NCI-H2029 (cell line): Measurements from ENCODE around the gene VAT1L.
A peak's percentile ranks its signal among the peaks of the same experiment; 100 is the strongest.
"Not testable (repeated sequence)": the region's sequence is repeated elsewhere in the genome, so short reads cannot be mapped to it uniquely, and the experiment has no call there.

Source experiments
- DNase-seq: peaks from one replicate; lab custom pipeline; 2025; lab: John Stamatoyannopoulos, UW

Gene VAT1L

DNA sequence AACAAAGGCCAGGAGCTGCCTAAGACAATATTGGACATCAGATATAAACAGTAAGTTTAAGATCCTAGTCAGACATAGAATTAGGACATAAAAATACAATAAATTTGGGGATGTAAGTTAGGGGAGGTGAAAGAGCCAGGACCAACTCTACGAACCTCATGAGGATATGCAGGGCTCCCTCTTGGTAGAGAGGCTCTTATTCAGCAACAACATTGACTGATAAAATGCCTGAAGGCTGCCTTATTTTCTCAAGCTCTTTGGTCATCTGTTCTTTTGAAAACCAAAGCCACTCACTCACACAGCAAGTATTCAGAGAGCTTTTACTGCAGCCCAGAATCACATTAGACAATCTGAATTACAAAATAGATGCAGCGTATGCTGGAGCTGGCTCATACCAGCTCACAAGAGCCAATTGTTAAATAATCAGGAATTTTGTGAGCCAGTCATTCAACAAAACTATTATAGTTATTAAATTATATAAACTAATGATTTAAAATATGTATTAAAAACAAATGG, 125.4 kb downstream of the VAT1L start:
- no peak for DNase-seq

DNA sequence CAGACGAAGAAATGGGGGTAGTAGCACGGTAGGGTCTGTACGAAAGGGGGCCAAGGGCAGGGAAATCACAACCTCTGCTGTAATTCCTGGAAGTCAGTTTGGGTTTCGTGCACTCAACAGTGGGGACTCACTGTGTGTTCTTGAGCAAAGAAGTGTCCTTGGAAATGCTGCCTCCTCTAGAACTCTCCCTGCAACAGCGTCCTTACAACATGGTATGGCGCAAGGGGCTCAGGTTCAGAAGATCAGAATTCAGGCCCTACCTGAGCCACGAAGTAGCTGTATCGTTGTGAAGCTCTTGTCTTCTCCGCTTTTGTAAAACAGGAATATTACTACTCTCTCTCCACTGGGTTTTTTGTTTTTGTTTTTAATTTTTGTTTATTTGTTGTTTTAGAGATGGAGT, 127.7 kb downstream of the VAT1L start:
- no peak for DNase-seq

DNA sequence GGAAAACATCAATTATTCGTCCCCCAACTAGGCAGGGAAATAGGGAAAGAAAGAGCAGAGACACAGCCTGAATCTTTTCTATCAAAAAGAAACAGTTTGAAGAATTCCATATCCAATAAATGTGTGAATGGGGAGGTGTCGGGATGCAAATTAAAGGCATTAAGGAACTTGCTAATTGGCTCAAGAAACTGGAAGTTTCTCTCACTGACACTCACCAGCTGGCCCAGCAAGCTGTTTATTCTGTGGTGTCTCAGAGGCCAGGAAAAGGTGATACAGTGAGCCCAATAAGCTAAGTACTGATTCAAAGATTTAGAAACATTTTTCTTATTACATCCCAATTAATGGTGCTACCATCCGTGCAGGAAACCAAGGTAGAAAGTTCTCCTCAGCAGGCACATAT, 129.6 kb downstream of the VAT1L start:
- DNase-seq = no peak

DNA sequence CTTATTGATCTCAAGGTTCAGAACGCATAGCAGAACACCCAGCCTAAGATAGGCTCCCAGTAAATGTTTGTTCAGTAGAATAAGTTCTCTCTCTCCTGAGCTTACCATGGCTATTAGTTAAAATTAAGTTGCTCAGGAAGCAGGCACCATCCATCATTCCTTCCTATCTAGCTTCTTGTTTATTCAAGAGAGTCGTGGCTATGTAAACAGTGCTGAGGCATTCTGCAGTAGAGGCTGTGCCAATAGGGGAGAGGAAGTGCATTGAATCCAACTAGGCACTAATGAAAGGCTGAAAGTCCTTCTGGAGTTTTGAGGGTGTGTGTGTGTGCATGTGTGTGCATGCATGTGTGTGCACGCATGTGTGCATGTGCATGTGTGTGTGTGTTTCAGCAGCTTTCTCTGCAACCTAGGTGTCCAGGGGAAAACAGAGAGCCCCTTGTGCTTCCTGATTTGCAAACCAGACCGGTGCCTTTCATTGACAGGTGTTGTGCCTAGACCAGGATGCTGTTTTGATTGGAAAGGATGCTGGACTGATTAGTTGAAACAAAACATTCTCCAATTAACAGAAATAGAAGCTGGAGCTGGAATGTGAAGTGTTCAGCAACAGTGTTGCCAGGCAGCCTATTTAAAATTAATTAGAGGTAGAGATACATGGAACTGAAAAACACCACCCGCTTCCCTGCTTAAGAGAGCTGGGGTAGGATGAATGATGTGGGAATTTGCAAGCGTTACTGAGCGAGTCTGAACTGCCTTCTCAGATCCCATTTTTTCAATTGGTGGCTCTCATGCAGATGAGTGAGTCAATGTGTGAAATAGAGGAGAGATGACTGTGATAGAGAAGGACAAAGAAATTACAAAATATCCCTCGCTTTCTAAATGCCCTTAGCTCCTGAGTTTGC, 130.7 kb downstream of the VAT1L start:
- peak; percentile 11 for DNase-seq

DNA sequence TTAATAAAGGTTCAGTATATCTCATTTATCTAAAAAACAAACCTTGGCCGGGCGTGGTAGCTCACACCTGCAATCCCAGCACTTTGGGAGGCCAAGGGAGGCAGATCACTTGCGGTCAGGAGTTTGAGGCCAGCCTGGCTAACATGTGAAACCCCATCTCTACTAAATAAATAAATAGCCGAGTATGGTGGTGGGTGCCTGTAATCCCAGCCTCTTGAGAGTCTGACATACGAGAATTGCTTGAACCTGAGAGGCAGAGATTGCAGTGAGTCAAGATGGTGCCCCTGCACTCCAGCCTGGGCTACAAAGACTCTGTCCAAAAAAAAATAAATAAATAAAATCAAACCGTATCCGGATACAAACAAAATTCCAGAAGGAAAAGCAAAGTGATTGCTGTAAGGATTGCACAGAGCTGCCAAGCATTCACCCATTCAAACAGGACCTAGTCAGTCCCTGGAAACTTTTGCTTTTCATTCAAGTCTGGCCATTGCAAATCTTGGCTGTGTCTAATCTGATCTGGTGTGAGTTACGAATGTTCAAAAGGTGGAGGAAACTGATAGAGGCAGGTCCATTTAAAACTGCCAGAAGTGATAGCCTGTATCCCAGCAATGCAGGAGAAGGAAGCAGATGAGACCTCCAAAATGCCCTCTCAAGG, 131.5 kb downstream of the VAT1L start:
- no peak for DNase-seq

DNA sequence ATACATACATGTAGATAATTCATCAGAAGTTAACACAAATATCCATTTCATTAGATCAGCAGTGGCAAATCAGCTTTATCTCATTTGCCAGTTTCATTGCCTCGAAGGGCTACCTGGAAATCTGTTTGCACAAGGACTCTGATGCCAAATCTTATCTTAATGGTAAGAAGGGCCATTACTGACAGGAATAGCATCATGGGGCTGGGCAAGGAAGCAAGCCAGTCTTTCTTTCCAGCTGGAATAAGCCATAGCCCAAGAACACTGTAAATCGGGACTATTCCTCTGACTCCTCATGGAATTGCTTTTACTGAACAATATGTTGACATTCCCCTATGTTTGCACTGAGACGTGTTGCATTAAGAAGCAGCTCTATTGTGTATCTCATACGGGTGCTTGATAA, 132.6 kb downstream of the VAT1L start:
- no peak for DNase-seq

DNA sequence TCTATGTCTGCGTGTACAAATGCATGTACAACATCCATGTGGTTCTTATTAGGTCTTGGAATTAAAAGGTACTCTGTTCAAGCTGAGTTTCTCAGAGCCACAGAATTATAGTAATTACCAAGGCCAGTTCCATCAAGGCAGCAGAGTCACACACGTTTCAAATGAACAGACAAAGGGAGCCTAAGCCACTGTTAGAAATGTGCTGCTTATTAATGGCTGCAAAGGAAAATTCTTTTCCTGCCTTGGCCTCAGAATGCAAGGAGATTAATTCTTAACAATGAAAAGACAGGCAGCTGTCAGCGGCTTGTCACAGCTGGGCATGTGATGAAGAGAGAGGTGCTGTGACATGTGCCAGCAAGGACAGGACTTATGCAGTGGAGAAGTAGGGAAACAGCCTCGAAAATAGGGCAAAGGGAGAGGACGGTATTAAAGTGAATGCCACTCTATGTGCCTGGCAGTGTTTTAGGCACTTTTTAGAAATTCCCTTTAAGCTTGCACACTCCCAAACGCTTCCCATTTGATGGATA, 133.9 kb downstream of the VAT1L start:
- no peak for DNase-seq

DNA sequence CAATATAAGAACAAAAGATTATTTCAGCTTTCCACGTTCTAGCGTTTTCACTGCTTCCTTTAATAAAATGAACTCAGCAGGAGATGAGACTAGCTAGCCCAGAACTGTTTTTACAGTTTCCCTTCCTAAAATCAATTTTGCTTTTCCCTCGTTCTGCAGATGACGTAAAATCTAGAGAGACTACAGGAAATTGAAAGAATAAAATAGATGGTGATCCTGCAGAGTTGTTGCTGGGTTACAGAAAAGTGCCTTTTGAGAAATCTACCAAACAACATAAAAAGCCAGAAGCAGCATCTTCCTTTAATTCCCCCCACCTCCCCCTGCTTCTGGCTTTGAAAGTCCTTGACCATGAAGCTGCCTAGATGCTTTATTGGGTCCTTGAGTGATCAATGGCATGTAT, 137.2 kb downstream of the VAT1L start:
- DNase-seq = no peak

DNA sequence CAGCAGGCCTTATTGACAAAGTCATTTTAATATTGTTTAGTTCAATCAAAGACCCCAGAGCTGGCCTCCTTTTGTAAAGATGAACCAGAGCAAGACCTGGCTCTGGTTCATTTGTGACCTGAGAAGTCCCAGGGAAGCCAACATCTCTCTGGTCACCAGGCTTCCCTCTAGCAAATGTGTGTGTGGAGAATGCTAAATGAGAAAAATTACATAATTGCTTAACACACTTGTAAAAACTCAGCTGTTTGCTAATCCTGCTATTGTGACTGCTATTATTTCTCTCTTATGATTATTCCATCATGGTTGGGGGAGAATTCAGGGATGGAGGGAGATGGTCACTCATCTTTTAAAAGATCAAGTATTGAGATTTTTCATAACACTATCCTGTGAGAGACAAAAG, 139.7 kb downstream of the VAT1L start:
- no peak for DNase-seq

DNA sequence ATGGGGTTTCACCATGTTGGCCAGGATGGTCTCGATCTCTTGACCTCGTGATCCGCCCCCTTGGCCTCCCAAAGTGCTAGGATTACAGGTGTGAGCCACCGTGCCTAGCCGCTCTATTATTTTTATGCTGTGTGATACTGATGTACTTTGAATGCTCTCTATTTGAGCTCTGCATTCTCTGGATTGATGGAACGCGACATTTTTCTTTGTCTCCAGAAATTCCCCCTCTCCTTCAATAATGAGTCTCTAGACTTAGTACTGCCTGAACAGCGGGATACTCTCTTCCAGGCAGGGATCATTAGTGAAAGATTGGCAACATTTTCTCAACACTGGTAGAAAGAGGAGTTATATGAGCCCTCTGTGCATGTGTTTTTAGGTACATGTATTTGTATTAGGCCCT, 140.6 kb downstream of the VAT1L start:
- DNase-seq = no peak

DNA sequence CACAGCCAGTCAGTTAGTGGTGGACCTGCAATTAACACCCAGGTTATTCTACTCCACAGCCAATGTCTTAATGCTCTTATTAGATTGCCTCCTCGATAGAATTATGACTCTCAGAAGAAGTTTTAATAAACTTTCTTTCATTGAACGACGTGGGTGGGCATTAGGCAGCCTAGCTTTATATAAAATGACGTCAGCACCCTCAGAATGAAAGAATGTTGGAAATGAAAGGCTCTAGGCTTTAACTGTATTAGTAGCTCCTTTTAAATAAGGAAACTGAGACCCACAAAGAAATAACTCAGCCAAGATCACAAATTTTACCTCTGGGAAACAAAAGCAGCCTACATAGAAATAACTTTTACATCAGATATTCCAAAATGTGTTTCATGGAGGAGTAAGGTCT, 142.7 kb downstream of the VAT1L start:
- DNase-seq = no peak

DNA sequence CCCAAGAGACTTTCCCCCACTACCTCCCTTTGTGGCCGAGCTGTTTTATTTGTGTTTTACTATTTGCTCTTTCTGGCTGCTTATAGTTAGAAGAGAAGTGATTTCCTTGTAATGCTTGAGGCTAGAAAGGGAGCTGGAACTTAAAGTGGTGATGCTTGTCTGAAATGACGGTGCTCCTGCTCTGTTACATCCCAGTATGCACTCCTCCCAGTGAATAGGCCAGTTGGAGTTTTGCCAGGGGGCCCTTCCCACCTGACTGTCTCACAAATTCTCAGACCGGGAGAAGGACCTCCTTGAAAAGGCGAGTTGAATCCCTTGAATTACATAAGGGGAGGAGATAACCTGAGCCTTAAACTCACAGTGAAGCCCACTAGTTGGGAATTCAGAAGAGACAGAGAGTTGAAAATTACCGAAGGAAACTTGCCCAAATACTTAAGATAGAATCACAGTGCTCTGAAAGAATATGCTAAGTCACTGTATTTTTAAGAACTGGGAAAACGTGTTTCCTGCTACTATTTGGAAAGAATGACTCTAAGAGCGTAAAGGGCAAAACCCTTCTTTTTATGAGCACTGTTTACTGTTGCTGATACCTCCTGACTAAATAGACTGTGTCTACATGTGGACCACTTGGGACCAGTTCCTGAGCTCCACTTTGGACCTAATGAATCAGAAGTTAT, 149.2 kb downstream of the VAT1L start:
- DNase-seq = no peak

DNA sequence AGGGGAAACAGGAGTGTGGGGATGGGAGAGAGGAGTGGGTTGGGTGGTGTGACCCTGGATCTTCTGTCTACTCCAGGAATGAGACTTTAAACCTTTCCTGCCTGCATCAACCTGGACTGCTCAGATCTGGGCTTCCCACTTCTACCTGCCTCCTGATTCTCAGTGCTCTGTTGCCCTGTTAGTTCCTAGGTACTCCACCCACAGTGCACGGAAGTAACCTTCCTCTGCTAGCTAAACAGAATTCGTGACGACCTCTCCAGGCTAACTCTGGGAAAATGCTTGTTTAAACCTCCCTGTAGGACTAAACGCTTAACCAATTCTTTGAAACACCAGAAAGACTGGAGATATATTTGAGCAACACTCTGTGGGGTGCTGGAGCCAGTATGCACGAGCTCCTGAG, 150.5 kb downstream of the VAT1L start:
- DNase-seq = no peak

DNA sequence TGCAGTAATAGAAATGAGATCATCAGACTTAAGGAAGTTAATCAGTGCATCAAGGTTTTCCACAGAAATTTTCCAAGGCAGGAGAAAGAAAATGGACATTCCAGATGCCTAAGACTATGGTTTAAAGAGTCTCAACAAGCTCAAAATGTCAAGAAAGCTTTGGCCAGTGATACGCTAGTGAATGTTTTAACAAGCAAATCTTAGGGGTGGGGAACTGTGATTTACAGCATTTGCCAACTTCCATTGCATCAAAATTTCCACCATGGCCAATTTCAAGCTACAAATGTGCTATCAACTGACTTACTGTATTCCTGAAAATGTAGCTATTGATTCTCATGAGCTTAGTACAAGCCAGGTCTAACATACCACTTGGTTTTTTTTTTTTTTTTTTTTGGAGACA, 151.6 kb downstream of the VAT1L start:
- no peak for DNase-seq

DNA sequence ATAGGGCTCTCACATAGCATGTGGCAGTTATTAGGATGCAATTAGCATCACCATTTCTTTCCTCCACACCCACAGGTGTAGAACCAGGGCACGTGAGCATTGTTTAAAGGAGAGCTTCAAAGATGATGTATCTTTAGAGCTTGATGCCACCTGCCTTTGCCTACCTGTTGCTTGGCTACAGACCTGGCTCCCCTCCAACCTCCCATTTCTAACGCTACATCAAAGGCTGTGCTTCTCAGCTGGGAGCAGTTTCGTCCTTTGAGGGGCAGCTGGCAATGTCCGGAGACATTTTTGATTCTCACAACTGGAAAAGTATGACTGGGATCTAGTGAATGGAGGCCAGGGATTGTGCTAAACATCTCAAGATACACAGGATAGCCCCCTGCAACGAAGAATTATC, 155.4 kb downstream of the VAT1L start:
- DNase-seq = peak; percentile 71

DNA sequence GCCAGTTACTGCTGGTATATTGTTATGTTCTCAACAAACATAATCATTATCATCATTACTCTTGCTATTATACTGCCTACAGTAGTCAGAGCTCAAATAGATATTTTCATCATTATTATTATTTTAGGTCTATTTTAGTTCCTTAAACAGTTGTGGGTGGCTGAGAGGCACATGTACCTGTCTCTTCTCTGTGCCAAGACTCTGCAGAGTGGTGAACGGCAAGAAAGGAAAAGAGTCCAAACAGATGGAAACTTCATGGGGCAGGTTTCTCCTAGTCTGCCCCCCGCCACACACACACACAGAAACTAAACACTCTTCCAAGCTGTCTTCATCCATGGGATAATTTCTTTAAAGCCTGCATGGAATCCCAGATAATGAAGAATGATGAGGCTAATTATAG, 156.3 kb downstream of the VAT1L start:
- DNase-seq = no peak

DNA sequence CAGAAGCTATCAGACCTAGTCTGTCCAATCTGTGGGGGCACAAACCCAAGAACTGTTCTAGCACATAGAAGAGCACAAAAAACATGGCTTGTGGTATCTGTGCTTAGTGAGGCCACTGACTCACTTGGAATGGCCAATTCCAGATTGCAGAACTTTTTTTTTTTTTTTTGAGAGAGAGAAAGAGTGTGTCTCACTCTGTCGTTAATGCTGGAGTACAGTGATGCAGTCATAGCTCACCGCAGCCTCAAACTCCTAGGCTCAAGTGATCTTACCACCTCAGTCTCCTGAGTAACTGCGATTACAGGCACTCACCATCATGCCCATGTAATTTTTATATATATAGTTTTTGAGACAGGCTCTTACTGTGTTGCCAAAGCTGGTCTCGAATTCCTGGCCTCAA, 156.8 kb downstream of the VAT1L start:
- no peak for DNase-seq

DNA sequence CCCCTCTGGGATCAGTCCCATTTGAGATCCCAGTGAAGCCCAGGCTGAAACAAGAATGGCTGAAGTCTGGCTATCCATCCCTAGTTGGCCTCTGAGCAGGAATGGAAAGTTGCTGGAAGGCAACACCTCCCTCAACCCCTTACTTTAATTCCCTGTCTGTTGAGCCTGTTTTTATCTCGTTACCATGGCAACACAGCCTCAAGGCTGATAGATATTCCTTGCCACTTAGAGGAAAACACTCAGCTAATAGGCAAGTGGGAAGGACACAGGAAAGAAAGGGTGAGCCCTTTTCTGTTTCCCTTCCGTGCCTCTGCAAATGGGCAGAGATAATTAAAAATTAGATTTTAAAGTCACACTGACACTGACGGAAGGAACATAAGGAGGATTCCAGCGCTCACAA, 158.5 kb downstream of the VAT1L start:
- no peak for DNase-seq

DNA sequence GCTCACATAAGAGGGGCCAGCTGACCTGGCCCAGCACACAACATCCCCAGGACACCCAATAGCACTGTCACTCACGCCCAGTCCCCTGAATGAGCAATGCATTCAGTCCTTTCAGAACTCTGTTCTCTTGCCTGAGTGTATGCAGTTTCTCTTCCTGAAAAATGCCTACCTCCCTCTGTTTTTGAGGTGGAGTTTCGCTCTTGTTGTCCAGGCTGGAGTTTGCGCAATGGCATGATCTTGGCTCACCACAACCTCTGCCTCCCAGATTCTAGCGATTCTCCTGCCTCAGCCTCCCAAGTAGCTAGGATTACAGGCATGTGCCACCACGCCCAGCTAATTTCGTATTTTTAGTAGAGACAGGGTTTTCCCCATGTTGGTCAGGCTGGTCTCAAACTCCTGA, 159.2 kb downstream of the VAT1L start:
- not testable (repeated sequence) for DNase-seq

DNA sequence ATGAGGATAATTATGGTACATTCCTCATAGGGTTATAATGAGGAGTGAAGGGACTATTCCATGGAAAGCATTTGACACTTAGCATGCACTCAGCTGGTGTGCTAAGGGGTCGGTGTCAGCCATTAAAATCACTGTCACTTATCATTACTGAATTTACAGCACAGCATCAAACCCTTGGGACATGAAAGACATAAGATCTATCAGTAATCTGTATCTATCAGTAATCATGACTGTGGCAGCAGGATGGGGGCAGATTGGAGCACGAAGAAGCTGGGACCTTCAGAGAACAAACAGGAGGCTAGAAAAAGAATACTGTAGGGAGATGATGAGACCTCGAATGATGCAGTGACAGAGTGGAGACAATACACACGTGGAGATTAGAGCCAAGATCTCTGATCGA, 160.5 kb downstream of the VAT1L start:
- DNase-seq = no peak

DNA sequence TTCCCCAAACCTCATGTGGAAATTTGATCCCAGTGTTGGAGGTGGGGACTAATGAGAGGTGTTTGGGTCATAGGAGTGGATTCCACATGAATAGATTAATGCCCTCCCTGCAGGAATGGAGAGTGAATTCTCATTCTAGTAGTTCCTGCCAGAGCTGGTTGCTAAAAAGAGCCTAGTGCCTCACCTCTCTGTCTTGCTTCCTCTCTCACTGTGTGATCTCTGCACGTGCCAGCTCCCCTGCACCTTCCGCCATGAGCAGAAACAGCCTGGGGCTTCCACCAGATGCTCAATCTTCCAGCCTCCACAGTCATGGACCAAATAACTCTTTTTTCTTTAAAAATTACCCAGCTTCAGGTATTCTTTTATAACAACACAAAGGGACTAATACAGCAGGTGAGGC, 161.1 kb downstream of the VAT1L start:
- DNase-seq = no peak

DNA sequence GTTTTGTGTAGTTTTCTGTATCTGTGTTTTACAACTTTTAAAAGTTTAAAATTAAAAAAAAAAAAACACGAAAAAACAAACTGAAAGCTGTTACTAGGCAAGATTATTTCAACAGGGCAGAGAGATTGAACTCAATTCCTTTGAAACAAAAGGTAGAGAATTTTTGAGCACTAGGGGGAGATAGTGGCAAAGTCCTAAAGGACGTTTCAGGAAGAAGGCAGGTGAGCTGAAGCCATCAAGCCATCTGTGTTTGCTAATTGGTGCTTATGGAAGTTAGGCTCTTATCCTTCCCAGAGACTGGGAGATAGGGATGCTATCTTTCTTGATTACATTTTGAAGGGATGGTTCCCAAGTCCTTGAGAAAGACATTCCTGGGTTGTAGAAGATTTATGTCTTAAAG, 163.4 kb downstream of the VAT1L start:
- DNase-seq = peak; percentile 41

DNA sequence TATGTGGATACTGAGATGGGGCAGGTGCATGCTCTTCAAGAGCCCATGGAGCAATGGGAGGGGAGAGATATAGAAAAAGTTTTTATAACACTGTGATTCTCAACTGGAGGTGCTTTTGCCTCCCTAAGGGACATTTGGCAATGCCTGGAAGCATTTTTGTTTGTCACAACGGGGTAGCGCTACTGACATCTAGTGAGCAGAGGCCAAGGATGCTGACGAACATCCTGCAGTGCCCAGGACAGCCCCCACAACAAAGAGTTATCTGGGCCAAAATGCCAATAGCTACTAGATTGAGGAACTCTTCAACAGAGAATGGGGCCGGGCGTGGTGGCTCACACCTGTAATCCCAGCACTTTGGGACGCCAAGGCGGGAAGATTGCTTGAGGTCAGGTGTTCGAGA, 166.8 kb downstream of the VAT1L start:
- no peak for DNase-seq
